GM18951 (cell line): ENCODE results near the gene PIK3R5.
"Not testable (repeated sequence)": the region's sequence is repeated elsewhere in the genome, so short reads cannot be mapped to it uniquely, and the experiment has no call there.

Experiments
- POLR2A ChIP-seq: IDR thresholded peaks from 4 replicates; pipeline ENCODE4 v1.6.1; 2011; ENCODE audit warnings: mild to moderate bottlenecking; ENCODE audit not compliant: insufficient read length, insufficient read depth; ENCODE audit errors: extremely low read depth
- in situ Hi-C: fragments of 300-500 bp; cut with MboI; formaldehyde crosslinking; loops from one replicate; pipeline ENCODE4 v1.12.0; 2022; ENCODE audit warnings: low sequenced_read_pairs, mixed read lengths, inconsistent platforms; ENCODE audit not compliant: unreplicated experiment

Gene PIK3R5

DNA sequence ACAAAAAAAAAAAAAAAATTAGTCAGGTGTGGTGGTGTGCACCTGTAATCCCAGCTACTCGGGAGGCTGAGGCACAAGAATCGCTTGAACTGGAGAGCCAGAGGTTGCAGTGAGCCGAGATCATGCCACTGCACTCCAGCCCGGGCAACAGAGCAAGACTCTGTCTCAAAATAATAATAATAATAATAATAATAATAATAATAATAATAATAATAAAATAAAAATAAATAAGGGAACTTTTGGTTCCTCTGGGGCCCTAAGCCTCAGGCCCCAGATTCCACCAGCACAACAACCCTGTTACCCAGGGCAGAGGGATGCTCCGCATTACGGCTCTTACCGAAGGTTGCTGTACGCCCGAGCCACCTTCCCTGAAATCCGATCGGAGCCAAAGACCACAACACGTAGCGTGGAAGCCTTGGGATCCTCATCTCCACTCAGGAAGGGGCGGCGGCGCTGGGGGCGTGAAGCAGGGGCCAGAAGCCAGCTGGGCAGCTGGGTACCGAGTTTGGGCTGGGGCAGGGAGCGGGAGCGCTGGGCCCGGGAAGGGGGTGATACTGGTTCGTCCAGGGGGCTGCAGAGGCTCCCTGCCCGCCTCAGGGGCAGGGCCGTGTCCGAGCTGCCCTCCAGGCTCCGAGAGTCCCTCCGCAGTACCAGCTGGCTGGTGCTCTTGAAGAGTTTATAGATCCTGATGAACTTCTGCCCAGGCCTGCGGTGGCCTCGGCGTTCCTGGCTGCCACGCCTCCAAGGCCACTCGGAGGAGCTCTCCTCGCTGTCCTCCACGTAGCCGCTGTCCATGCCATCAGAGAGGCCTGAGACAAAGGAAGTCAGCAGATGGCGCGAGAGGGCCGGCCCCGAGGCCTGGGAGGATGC lies 77.4 kb downstream of the PIK3R5 start:
- in situ Hi-C loops: no loop called here
- TF ChIP-seq POLR2A: no peak

- TF ChIP-seq POLR2A: no peak
- in situ Hi-C loops: no loop called here
Measured at GRCh38 chr17:8887301-8887700, 78.2 kb downstream of the PIK3R5 start.

- TF ChIP-seq POLR2A: no peak
- in situ Hi-C loops: no loop called here
Measured at GRCh38 chr17:8885967-8886684, 79.4 kb downstream of the PIK3R5 start.

- in situ Hi-C loops: not testable (repeated sequence)
Measured at GRCh38 chr17:8885163-8885966, 80.1 kb downstream of the PIK3R5 start.

- in situ Hi-C loops: no loop called here
- no peak for TF ChIP-seq POLR2A
Measured at GRCh38 chr17:8884336-8884990, 81.0 kb downstream of the PIK3R5 start.

GRCh38 chr17:8883353-8883752 lies 82.2 kb downstream of the PIK3R5 start:
- no peak for TF ChIP-seq POLR2A
- in situ Hi-C loops: no loop called here

DNA sequence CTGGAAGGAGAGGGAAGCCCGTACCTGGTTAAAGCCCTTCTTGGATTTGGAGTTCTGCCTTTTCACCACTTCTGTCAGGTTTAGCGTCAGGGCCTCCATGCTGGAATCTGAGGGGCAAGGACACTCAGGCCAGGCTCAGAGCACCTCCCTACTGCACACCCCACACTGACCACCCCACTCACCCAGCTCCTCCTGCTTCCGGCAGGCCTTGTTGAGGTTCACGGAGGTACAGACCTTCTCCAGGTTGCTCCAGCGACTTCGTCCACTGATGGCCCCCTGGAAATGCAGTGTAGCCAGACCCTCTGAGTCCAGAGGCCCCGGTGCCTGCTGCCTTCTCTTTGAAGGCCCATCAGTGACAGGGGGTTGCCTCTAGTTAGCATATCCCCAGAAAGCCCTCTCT lies 83.9 kb downstream of the PIK3R5 start:
- no peak for TF ChIP-seq POLR2A
- in situ Hi-C loops: no loop called here

DNA sequence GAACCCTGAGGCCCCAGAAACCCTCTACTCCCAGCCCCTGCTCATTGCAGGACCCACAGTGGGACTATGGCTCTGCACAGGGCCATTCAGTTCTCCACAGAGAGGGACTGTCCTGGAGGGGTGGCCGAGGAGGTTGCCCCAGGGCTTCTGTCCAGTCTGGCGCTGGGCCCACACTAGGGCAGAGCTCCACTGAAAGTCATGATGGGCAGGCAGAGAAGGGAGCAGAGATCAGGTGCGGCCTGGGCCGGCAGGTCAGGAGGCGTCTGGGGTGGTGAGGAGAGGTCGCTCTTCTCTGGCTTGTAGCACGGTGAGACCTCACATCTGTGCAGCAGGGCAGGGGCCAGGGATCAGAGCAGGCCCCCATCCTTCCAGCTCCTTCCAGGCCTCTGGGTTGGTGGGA lies 85.0 kb downstream of the PIK3R5 start:
- TF ChIP-seq POLR2A: no peak
- in situ Hi-C loops: no loop called here

GRCh38 chr17:8879410-8879809 lies 86.1 kb downstream of the PIK3R5 start:
- in situ Hi-C loops: no loop called here
- no peak for TF ChIP-seq POLR2A

DNA sequence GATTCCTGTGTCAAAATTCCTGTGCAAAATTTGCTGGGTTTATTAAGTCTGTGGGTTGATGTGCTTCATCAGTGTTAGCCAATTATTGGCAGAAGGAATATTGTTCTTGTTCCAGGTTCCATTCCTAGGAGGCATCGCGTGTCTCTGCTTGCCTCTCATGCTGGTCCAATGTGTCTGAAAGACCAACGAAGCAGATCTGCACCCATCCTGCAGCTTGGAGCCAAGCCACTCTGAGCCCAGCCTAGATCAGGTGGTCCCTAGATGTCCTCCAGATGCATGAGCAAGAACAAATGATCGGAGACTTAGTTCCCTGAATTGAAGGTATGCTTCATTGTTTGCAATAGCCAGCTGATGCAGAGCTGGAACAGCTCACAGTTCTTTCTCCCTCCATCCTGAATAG lies 87.5 kb downstream of the PIK3R5 start:
- no peak for TF ChIP-seq POLR2A
- in situ Hi-C loops: no loop called here

DNA sequence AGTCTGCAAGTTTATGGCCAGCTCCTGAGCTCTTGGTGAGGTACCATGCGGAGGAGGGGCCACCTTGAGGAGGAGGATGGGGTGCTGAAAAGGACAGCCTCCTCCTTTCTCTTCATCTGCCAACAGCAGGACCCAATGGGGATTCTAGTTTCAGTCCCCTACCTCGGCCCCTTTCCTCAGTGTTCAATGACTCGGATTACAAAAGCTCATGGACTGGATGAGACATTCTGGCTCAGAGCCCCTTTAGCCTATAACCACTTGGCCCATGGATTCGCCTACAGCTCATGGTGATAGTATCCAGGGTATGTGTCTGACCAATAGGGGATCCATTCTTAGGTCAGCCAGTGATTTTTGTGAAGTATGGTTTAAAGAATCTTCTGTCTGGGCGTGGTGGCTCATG lies 89.5 kb downstream of the PIK3R5 start:
- in situ Hi-C loops: no loop called here
- no peak for TF ChIP-seq POLR2A

GRCh38 chr17:8875436-8875835 lies 90.1 kb downstream of the PIK3R5 start:
- no peak for TF ChIP-seq POLR2A
- in situ Hi-C loops: no loop called here
